Motor neuron (in vitro differentiated cells): ENCODE results near the gene STXBP1. TPM values are rescaled to one million over a fixed set of nuclear protein-coding genes. Genes with fewer than 3 reads are reported as not detected.

Source experiments
- ATAC-seq, 8 experiments: fragments of 200-7000 bp; cut with Tn5 transposase; replicated peaks in 6 of 8; 2 replicates each; pipeline ENCODE4 v1.8.0; 2021; ENCODE audit warnings: mild to moderate bottlenecking in 8 of 8, moderate library complexity in 8 of 8
- H3K27ac ChIP-seq, 2 donors: fragments of 250-450 bp; sonication (Bioruptor Pico); 2 replicates each; pipeline ENCODE4 v1.9.0; 2021; ENCODE audit warnings: antibody characterized with exemption in 2 of 2, mild to moderate bottlenecking in 2 of 2, moderate library complexity in 1 of 2
- H3K4me1 ChIP-seq, 2 donors: fragments of 250-450 bp; sonication (Bioruptor Pico); replicated peaks in 1 of 2; 2 replicates each; pipeline ENCODE4 v1.6.1; 2021; ENCODE audit warnings: antibody characterized with exemption in 2 of 2, mild to moderate bottlenecking in 2 of 2, moderate library complexity in 1 of 2
- H3K4me3 ChIP-seq, 5 donors: fragments of 250-450 bp; sonication (Bioruptor Pico); 2 replicates each; pipeline ENCODE4 v1.9.0; 2021; ENCODE audit warnings: antibody characterized with exemption in 5 of 5, mild to moderate bottlenecking in 5 of 5, moderate library complexity in 4 of 5
- WGBS, 10 experiments: fragments of 450-650 bp; shearing (Covaris generic); methylation state at CpG; one replicate each; pipeline ENCODE4 v1.0.0; 2022; 5-methylcytosine and 5-hydroxymethylcytosine counted together
- in situ Hi-C, 9 experiments: fragments of 400-800 bp; cut with MboI; loops; one replicate each; pipeline ENCODE4 v1.15.0; 2021; ENCODE audit warnings: low sequenced_read_pairs in 9 of 9, low pct_unique_long_range_greater_than_20kb in 2 of 9; ENCODE audit not compliant: unreplicated experiment in 9 of 9
- total RNA-seq, 8 experiments: library from RNA; unstranded; fragments of 300-600 nt; gene quantifications; 2 replicates each; pipeline versions ENCODE4 v1.2.3 to v1.2.4, GENCODE V29; 2022

Gene STXBP1
- total RNA-seq, 8 experiments from 2014 or later, result 21.1 to 77.4 (median 41.4) TPM

DNA sequence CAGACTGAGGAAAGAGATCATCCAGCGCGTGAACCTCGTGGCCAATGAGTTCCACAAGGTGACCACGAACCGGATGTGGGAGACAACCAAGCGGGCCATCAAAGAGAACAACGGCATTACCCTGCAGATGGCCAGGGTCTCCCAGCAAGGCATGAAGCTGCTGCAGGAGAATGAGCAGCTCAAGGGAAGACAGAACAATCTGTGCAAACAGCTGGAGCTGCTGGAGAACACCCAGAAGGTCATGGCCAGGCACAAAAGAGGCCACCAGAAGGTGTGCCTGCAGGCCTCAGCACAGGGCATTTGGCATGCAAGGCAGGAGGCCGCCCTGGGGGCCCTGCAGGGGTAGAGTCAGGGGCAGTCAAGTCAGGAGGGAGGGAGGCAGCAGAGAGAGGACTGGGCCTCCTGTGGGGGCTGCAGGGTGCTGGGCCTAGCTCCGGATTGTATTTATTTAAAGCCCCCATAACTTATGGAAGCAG is 99.2 kb downstream of the STXBP1 start:
- WGBS, 10 experiments, result 56 to 93% (median 72%) methylated on average over 1 to 8 of the region's 9 CpGs; no CpG with 5 or more reads in 5 of the 10 experiments
- no peak overlapping the region for H3K27ac ChIP-seq
- peak in 1 of 8 experiments; percentile 8 for ATAC-seq
- in situ Hi-C loops, result loop anchor here in 1 of 9 experiments (10.0 kb wide), 1 partner anchor 116 kb away; no protein-coding TSS in a partner anchor
- no peak overlapping the region for H3K4me3 ChIP-seq
- H3K4me1 ChIP-seq, result peaks cover 22 to 28% of the 10 kb centered on the region in 2 donors

GRCh38 chr9:127711831-127712274 is 99.8 kb downstream of the STXBP1 start:
- ATAC-seq, result no peak
- Histone ChIP-seq H3K4me1 (peaks cover 22 to 26% of the 10 kb centered on the region in 2 donors), H3K27ac (no peak overlapping the region), H3K4me3 (no peak overlapping the region)
- 40 to 100% (median 100%) methylated on average over 1 of the region's 11 CpGs; no CpG with 5 or more reads in 7 of the 10 experiments for WGBS, 10 experiments
- in situ Hi-C loops, result loop anchor here in 1 of 9 experiments (10.0 kb wide), 1 partner anchor 117 kb away; no protein-coding TSS in a partner anchor

DNA sequence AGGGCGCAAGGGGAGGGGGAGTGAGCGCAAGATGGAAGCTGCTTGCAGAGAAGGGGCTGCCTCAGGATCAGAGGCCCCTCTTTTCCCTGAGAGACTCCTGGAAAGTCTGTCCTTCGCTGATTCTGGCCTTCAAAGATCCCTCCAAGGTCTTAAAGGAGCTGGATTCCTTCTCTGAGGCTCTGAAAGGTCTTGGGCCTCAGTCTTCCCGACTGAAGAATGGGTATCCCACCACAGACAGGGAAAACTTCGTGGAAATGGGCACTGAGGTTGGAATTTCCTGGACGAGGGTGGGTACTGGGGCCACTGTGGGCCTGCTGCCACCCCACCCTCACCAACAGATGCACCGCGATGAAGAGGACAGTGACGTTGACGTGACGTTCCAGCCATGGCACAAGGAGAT is 100.3 kb downstream of the STXBP1 start:
- ATAC-seq, result no peak
- H3K4me3 ChIP-seq, result no peak overlapping the region
- 17 to 100% (median 67%) methylated on average over 1 to 5 of the region's 11 CpGs; no CpG with 5 or more reads in 5 of the 10 experiments for WGBS, 10 experiments
- no peak overlapping the region for H3K27ac ChIP-seq
- in situ Hi-C loops, result loop anchor here in 1 of 9 experiments (10.0 kb wide), 1 partner anchor 118 kb away; no protein-coding TSS in a partner anchor
- H3K4me1 ChIP-seq, result peaks cover 20 to 23% of the 10 kb centered on the region in 2 donors

DNA sequence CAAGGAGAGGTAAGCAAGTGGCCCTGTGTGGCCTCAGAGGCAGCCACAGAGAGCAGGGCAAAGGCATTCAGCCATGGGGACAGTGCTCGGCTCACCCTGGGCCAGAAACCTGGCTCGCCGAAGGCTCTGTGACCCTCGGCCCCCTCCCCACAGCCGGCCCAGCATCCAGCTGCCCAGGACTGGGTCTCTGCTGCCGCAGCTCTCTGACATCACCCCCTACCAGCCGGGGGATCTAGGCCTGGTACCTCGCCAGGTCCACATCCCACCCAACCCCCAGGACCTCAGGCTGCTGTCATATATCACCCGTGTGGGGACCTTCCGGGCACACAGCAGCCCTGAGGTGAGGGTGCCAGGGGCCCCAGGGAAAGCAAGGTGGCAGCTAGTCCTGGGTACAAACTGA is 100.8 kb downstream of the STXBP1 start:
- no peak overlapping the region for H3K27ac ChIP-seq
- H3K4me1 ChIP-seq, result peaks cover 20 to 23% of the 10 kb centered on the region in 2 donors
- WGBS, 10 experiments, result no CpG with 5 or more reads among the region's 10 CpGs
- in situ Hi-C loops, result loop anchor here in 1 of 9 experiments (10.0 kb wide), 1 partner anchor 118 kb away; no protein-coding TSS in a partner anchor
- no peak for ATAC-seq
- no peak overlapping the region for H3K4me3 ChIP-seq

DNA sequence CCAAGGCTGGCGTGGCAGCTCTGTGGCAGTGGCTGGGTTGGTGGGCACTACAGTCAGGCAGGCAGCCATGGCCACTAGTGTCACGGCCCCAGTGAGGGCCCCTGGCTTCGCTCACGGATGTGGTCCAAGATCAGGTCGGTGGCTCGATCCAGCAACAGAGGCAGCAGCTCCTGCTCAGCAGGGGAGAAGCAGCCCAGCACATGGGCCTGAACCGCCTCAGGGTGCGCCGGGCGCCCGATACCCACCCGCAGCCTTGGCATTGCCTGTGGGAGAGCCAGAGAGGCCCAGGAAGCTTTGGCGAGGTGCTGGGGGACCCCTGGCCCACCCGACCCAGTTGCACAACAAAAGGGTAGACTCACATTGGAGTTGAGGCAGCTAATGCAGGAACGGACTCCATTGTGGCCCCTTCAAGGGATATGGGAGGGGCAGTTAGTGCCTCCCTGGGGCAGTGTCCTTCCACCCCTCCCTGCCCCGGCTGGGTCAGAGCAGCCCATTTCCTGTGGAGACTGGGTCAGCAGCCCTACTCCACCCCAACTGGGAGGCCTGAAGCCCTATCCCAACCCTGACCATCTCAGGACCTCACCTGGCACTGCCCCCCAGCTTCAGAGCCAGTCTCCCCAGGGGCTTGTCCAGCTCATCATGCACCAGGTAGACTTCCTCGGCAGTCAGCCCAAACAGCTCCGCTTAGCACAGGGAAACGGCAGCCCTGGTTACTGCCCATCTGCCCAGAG is 102.1 kb downstream of the STXBP1 start:
- 50 to 100% methylated on average over 2 of the region's 19 CpGs; no CpG with 5 or more reads in 8 of the 10 experiments for WGBS, 10 experiments
- H3K27ac ChIP-seq, result no peak overlapping the region
- in situ Hi-C loops, result loop anchor here in 1 of 9 experiments (10.0 kb wide), 1 partner anchor 119 kb away; no protein-coding TSS in a partner anchor
- ATAC-seq, result peak in 1 of 8 experiments; percentile 3
- peak overlapping the region; percentile 53 to 86 (median 68) for H3K4me3 ChIP-seq
- H3K4me1 ChIP-seq, result peaks cover 20 to 23% of the 10 kb centered on the region in 2 donors

DNA sequence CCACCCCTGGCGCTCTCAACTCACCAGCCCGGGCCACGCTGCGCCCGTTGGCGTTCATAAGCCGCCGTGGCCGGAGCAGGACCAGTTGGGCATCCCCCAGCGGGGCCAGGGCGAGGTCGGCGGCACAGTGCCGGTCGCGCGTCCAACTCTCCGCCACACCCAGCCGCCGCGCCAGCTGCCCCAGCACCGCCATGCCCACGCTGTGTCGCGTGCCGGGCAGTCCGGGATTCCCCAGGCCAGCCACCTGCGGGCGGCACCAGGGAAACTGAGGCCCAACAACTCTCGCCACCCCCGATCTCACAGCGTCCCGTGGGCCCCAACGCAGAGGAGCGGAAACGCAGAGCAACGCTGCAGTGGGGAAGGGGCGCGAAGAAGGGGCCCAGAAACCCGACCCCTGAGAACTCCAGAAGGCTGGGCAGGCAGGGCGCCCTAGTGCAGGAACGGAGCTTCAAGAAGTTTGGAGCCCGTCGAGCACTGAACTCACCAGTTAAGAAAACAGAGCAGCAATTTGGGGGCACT is 102.9 kb downstream of the STXBP1 start:
- Histone ChIP-seq H3K27ac (no peak overlapping the region), H3K4me3 (peak overlapping the region; percentile 53 to 86 (median 68)), H3K4me1 (peaks cover 20 to 23% of the 10 kb centered on the region in 2 donors)
- peak in 7 of 8 experiments; percentile 0 to 23 (median 3) for ATAC-seq
- in situ Hi-C loops, result loop anchor here in 1 of 9 experiments (10.0 kb wide), 1 partner anchor 120 kb away; no protein-coding TSS in a partner anchor
- 0 to 1% (median 0%) methylated on average over 5 to 26 of the region's 44 CpGs; no CpG with 5 or more reads in 6 of the 10 experiments for WGBS, 10 experiments

GRCh38 chr9:127715470-127716337 is 103.6 kb downstream of the STXBP1 start, which contains the start of the genes PTRH1 and TTC16:
PTRH1 (minus strand) TSS chr9:127715663; CDS start chr9:127715639, 24 bp downstream.
TTC16 (plus strand) TSS chr9:127716079; CDS start chr9:127716146, 67 bp downstream.
- Histone ChIP-seq H3K27ac (no peak within 1 kb of the TSS), H3K4me3 (peak within 1 kb of the TSS; percentile 53 to 86 (median 68)), H3K4me1 (peaks cover 18 to 23% of the 10 kb centered on the region in 2 donors)
- WGBS, 10 experiments, result 0 to 23% (median 1%) methylated on average over 1 to 20 of the region's 65 CpGs; no CpG with 5 or more reads in 4 of the 10 experiments
- in situ Hi-C loops, result loop anchor here in 1 of 9 experiments (10.0 kb wide), 1 partner anchor 121 kb away; no protein-coding TSS in a partner anchor
- ATAC-seq, result peak; percentile 87 to 95 (median 92)

GRCh38 chr9:127716412-127716811 is 104.3 kb downstream of the STXBP1 start:
- peaks cover 11 to 17% of the 10 kb centered on the region in 2 donors for H3K4me1 ChIP-seq
- in situ Hi-C loops, result loop anchor here in 1 of 9 experiments (10.0 kb wide), 1 partner anchor 122 kb away; no protein-coding TSS in a partner anchor
- no peak for ATAC-seq
- H3K4me3 ChIP-seq, result peak overlapping the region in 3 of 5 donors; percentile 53 to 68 (median 58)
- H3K27ac ChIP-seq, result no peak overlapping the region
- 40 to 100% methylated on average over 1 of the region's 9 CpGs; no CpG with 5 or more reads in 8 of the 10 experiments for WGBS, 10 experiments

DNA sequence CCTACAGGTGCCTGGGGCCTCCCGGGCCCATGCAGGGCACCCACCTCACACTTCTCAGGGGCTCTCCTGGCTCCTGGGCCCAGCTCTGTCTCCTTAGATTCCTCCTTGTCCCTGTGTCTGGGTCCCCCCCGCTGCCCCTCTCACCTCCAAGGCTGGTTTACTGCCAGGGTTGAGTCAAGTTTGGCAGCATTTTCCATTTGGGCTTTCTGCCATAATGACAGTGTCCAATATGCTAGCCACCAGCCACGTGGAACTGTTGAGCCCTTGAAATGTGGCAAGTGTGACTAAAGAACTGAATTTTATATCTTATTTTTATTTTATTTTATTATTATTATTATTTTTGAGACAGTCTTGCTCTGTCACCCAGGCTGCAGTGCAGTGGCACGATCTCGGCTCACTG is 105.7 kb downstream of the STXBP1 start:
- no peak for ATAC-seq
- H3K4me1 ChIP-seq, result peaks cover 6 to 9% of the 10 kb centered on the region in 2 donors
- no peak overlapping the region for H3K4me3 ChIP-seq
- no peak overlapping the region for H3K27ac ChIP-seq
- in situ Hi-C loops, result loop anchor here in 1 of 9 experiments (10.0 kb wide), 1 partner anchor 123 kb away; no protein-coding TSS in a partner anchor
- 0 to 100% (median 78%) methylated on average over 1 to 5 of the region's 5 CpGs; no CpG with 5 or more reads in 2 of the 10 experiments for WGBS, 10 experiments

DNA sequence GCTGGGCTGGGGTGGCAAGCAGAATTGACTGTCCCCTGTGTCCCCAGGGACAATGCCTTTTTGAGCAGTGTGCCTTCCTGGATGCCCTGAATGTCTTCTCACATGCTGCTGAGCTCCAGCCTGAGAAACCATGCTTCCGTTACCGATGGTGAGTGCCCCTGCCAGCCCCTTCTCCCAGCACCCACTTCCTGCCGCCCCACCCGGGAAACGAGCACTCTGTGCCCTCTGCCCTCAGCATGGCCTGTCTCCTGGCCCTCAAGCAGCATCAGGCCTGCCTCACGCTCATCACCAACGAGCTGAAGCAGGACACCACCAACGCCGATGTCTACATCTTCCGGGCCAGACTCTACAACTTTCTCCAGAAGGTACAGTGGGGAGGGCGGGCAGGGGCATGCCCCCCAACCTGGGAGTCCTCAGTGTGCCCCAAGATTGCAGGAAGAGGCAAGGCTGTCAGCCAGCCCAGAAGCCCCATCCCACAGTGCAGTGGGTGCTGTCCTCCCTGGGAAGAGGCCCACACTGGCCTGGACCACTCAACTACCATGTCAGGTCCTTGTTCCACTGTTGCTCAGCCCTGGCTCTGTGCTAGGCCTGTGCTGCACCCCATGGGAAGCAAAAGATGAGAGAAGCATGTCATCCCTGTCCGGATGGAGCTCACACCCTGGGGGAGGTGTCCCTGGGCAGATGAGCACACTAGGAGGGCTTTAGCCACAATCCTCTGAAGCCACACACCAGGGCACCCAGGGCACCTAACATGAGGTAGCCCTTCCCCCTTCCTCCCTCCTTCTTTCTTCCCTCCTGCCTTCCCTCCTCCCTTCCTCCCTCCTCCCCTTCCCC is 108.2 kb downstream of the STXBP1 start:
- in situ Hi-C loops, result no loop called here
- 81 to 100% (median 87%) methylated on average over 1 to 6 of the region's 12 CpGs; no CpG with 5 or more reads in 7 of the 10 experiments for whole genome bisulfite sequencing, 10 experiments
- no peak for ATAC-seq

DNA sequence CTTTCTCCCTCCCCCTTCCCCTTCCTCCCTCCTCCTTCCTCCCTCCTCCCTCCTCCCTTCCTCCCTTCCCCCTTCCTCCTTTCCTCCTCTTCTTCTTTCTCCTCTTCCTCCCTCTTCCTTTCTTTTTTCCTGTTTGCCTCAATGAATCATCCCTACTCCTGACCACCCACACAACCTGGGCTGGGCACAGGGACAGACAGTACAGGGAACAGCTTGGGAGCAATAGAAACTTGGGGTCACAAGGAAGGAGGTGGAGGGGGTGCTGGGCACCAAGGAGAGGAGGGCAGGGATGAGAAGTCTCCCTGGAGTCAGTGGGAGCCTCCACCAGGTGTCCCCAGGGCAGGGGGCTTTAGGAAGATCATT is 108.8 kb downstream of the STXBP1 start:
- H3K4me3 ChIP-seq, result no peak overlapping the region
- no peak for ATAC-seq
- in situ Hi-C loops, result no loop called here
- peaks cover 5 to 6% of the 10 kb centered on the region in 2 donors for H3K4me1 ChIP-seq
- H3K27ac ChIP-seq, result no peak overlapping the region

More for the DNA sequence above, 108.2 kb downstream of the STXBP1 start:
- no peak overlapping the region for H3K27ac ChIP-seq
- peaks cover 5 to 6% of the 10 kb centered on the region in 2 donors for H3K4me1 ChIP-seq
- H3K4me3 ChIP-seq, result no peak overlapping the region
